Spleen (tissue), 7 donors: ENCODE data around the gene DUSP15.

Experiments used
- CTCF ChIP-seq, 11 experiments: fragments of 200-600 bp in 7 of 11; fragments of 450-650 bp in 4 of 11; sonication (generic) in 4 of 11; IDR thresholded peaks in 8 of 11; conservative IDR thresholded peaks in 3 of 11; 1 replicate in 7 of 11; 2 replicates in 4 of 11; pipeline versions ENCODE4 v1.4.0 to v1.8.0; 2016 to 2021; ENCODE audit warnings: antibody characterized with exemption in 11 of 11, inconsistent platforms in 4 of 11, mild to moderate bottlenecking in 1 of 11
- POLR2A ChIP-seq, 3 donors: fragments of 450-650 bp; IDR thresholded peaks; one replicate each; pipeline ENCODE4 v1.5.1; 2017; ENCODE audit warnings: antibody characterized with exemption in 3 of 3, mild to moderate bottlenecking in 1 of 3
- donor health status: DM: no; HTN: no; CAD: no; lungs with moderate emphysema.
- donor health status: DM: no; HTN: no; CAD: no.
- donor health status: DM: no; HTN: no; CAD: no.

DNA sequence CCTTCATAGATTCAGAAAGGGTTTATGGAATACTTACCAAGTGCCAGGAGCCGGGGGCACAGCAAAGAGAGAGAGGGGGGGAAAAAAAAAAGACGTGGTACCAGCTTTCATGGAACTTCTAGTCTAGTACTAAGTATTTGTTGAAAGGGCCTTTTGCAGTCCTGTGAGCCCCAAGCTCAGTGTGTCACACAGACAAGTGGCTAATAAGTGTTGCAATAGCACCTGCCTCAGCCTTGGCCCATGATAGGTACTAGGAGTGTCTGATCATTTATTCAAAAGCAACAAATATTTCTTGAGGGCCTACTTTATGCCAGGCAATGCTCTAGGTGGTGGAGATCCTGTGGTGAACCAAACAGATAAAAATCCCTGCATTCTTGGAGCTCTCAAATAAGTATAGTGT is 43.3 kb downstream of the DUSP15 start:
- no peak for TF ChIP-seq CTCF (IDR thresholded peaks at IDR 0.05 in 8 of 11, conservative IDR thresholded peaks at IDR 0.05 in 3 of 11)
- no peak for TF ChIP-seq POLR2A (IDR thresholded peaks at IDR 0.05)
